ENCODE results near the gene KIZ. TPM values are rescaled to one million over a fixed set of nuclear protein-coding genes. Genes with fewer than 3 reads are reported as not detected.

KIZ gene
- 26.6 and 30.0 TPM in 2 replicates for total RNA-seq

GRCh38 chr20:21125849-21126580 lies at the start of gene KIZ:
Gene KIZ, plus strand, starts transcription at chr20:21126082. Its CDS starts 34 bp downstream, at chr20:21126116.

GRCh38 chr20:21106171-21107017 lies 19.5 kb upstream of the KIZ start, which contains the start of gene LINC00237:
Gene LINC00237, minus strand, starts transcription at chr20:21106358.

Other genes starting within 250 kb of the KIZ start
- not detected in 2 replicates for gene LINC00237, start 19.7 kb upstream of the KIZ start, total RNA-seq
- 82.9 and 85.6 TPM in 2 replicates for gene XRN2, start 177.2 kb downstream of the KIZ start, total RNA-seq